Ureter (tissue), 1 donor: ENCODE measurements around the gene NDFIP2. TPM values are rescaled to one million over a fixed set of nuclear protein-coding genes. Genes with fewer than 3 reads are reported as not detected.
"Not testable (repeated sequence)": the region's sequence is repeated elsewhere in the genome, so short reads cannot be mapped to it uniquely, and the experiment has no call there.

ENCODE experiments used
- DNase-seq: peaks from one replicate; pipeline ENCODE4 v3.0.0-alpha.2; 2020; ENCODE audit warnings: low spot score
- total RNA-seq: library from RNA; stranded (reverse); gene quantifications from one replicate; pipeline ENCODE4 v1.2.4, GENCODE V29; 2023
- donor health status: DM: yes; HTN: yes; CAD: no.

Gene NDFIP2
- total RNA-seq, 1 donor from 2014 or later = 57.1 TPM

- no peak for DNase-seq
These were observed 112.8 kb downstream of the NDFIP2 start for GRCh38 chr13:79593641-79594275.

GRCh38 chr13:79600146-79600545, 119.2 kb downstream of the NDFIP2 start:
- DNase-seq = not testable (repeated sequence)

GRCh38 chr13:79602936-79603335, 122.0 kb downstream of the NDFIP2 start:
- DNase-seq = no peak

GRCh38 chr13:79604752-79605151, 123.8 kb downstream of the NDFIP2 start:
- no peak for DNase-seq

Other genes with a start within 250 kb of the NDFIP2 start
- gene RBM26, start 74.9 kb upstream of the NDFIP2 start, total RNA-seq = 69.6 TPM